HG02571 (cell line): ENCODE measurements around the gene AUNIP.

Source experiments
- ATAC-seq: cut with Tn5 transposase; IDR thresholded peaks from one replicate; pipeline ENCODE4 v1.9.1; 2021; ENCODE audit warnings: mild to moderate bottlenecking, moderate library complexity; ENCODE audit not compliant: unreplicated experiment

Gene AUNIP

GRCh38 chr1:25889470-25889869 lies 30.2 kb upstream of the AUNIP start:
- ATAC-seq: no peak

GRCh38 chr1:25888426-25888987 lies 29.2 kb upstream of the AUNIP start:
- no peak for ATAC-seq

- no peak for ATAC-seq
Measured at GRCh38 chr1:25885602-25886001, 26.3 kb upstream of the AUNIP start.

- no peak for ATAC-seq
Measured at GRCh38 chr1:25881266-25881665, 22.0 kb upstream of the AUNIP start.

GRCh38 chr1:25880518-25880917 lies 21.3 kb upstream of the AUNIP start:
- no peak for ATAC-seq

- ATAC-seq: no peak
Measured at GRCh38 chr1:25879675-25880074, 20.4 kb upstream of the AUNIP start.

DNA sequence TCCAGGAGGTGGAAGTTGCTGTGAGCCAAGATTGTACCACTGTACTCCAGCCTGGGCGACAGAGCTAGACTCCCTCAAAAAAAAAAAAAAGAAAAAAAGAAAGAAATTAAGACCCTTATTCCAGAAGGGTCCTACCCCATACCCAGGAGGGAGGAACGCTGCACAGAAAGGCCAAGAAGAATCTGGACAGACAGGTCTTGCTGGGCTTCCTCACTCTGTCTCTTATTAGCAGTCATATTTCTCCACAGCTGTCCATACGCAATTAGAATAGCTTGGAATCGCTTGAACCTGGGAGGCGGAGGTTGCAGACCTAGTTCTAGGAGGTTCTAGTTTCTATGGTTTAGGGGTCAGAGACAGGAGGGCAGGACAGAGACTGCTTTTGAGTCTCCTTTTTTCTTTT lies 19.4 kb upstream of the AUNIP start:
- ATAC-seq: no peak

DNA sequence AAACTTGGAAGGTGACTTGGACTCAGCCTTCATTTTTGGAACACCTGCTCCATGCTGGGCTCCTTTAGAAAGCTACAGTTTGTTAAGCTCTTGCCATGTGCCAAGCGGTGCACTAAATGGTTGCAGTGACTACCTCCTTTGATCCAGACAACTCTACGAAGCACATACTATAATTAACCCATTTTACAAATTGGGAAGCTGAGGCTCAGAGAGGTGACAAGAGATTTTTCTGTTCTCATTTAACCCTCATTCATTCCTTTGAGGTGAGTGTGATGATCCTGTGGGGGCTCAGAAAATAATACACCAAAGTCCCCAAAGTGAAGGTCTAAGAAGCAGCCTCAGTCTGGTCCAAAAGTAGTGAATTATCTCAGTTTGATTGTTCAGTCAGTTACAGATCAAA lies 17.9 kb upstream of the AUNIP start:
- ATAC-seq: no peak

GRCh38 chr1:25876693-25877077 lies 17.4 kb upstream of the AUNIP start:
- ATAC-seq: no peak

DNA sequence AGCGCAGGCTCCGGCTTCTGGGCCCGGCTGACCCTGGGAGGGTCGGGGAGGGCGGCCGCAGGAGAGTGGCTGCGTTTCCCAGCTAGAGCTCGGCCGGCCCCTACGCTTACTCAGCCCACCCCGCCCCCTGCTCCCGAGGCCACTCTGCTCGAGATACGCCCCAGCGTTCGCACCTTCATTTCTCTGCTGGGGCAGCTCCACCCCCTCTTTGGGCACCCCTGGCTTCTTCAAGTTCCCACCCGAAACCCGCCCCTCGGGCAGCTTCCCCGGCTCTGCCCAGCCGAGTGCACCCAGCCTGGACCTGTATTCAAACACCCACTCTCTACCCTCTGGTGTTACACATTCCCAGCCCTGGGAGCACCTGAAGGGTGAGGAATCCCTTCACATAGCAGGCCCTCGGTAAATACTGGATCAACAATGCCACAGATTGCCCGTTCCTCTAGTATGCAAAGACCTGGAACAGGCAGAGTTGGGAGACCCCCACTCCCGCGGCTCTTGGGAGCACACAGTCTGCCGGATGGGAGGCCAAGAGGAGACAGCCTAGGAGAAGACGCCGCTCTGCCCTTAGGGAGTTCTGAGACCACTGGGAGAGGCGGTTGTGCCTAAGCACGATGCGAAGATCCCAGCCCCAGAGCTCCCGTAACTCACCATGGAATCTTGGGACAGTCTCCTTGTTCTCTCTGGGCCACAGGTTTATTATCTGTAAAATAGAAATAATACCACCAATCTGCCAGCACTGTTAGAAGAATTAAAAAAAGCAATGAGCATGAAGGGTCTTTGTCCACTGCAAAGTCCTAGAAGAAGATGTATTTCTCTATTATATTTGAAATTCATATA lies 16.8 kb upstream of the AUNIP start:
- ATAC-seq: no peak

DNA sequence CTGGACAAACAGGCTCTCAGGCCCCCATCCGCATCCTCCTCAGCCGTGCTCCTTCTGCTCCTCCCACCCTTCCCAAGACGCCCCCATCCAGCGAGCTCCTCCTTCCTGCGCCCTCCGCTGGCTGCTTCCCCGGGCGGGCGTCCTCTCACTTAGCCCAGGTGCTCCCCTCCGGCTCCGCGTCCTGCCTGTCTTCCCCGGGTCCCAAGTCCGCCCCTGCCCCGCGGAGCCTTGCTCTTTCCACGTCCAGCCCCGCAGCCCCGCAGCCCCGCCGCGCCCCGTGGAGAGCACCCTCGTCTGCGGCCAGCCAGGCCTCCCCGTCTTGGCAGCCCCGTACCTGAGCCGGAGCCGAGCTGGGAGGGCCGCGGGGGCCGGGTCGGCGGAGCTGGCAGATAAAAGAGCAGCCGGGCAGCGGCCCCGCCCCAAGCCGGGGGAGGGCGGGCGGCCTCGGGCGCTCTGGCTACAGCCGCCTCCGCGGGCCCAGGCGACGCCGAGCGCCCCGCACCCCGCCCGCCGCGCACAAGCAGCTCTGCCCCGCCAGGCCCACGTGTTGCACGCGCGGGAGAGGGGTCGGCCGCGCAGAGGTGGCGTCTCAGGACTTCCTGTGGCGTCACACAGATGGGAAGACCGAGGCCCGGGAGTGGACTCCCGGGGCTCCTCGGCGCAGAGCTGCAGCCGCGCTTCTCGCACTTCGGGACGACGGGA lies 16.0 kb upstream of the AUNIP start, which contains the start of gene PAQR7:
Gene PAQR7, minus strand, starts transcription at position 555 of the 702 bp plus-strand sequence. CDS start 11,869 bp downstream, outside the sequence.
- no peak for ATAC-seq

DNA sequence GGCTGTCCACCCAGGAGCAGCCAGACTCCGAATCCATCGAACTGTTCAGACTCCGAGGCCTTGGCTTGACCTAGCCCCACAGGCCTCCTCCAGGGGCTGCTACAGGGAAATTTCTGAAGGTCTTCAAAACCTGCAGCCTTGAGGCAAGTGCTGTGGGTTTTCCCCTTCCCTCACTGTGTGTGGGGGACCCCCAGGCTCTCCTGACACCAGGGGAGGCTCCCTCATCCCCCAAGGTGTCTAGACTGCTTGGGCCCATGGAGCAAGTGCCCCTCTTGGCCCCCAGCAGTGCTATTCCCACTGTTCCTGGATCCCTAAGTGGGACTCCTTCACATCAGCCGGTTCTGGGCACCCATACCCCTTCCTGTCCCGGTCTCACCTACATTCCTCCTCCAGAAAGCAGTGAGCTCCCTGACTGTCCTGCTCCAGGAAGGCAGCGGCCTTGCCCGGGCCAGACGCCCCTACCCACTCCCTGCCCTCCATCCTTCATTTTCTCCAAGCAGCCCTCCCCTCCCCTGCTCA lies 15.4 kb upstream of the AUNIP start:
- ATAC-seq: no peak

GRCh38 chr1:25874209-25874608 lies 15.0 kb upstream of the AUNIP start:
- no peak for ATAC-seq

- no peak for ATAC-seq
Measured at GRCh38 chr1:25873120-25873519, 13.9 kb upstream of the AUNIP start.

GRCh38 chr1:25872713-25873112 lies 13.5 kb upstream of the AUNIP start:
- ATAC-seq: no peak

DNA sequence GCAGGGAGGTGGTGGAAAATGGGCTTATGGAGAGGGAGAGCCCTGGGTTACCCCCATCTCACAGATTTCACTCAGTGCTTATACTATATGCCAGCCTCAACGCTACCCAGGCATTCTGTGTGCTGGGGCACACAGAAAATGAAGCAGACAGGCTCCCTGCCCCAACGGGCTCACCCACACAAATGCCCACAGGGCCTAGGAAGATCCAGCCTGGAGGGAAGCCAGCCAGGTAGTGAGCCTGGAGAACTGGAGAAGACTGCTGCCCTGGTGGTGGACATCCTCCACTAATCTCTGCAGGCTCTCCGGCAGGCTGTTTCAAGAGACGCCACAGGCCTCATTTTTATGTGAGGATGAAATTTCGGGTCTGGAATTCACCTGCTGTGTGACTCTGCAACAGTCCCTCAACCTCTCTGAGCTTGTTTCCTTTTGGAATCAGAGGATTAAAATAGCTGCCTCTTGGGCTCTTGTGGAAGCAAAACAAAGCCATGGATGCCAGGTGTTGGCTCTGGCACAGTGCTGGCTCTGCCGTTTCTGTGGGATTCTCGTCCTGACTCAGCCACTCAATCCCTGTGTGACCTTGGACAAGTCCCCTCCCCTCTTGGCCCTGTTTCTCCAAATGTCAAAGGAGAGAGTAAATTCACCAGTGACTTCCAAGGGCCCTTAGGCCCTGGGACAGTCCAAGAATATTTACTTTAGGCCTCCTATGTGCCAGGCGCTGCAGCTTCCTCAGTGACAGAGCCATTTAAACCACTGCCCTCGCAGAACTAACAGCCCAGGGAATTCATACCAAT lies 12.6 kb upstream of the AUNIP start:
- no peak for ATAC-seq

DNA sequence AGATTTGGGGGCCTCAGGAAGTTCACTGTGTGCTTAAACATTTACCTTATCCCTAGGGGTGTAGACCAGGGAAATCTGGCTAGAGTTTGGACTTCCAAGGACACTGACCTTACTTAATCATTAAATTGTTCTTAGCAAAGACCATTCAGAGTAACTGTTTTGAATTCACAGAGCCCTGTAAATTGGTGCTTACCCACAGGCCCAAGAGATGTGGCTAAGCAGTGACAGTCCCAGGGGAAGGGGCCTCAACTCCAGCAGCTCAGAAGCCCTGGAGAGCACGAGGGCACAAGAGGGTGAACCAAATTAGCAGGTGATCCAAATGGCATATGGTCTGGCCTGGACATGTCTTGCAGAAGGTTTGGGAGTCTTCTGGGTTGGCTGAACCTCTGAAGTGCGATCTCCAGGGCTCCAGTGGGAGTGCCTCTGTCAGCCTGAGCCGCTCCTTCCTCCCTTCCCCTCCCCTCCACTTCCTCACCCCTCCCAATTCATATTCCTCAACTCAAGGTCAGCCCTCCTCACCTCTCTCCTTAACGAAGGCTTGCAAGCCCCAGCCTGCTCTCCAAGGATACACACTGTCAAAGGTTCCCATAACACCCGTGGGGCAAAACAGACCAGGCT lies 11.9 kb upstream of the AUNIP start:
- ATAC-seq: no peak

DNA sequence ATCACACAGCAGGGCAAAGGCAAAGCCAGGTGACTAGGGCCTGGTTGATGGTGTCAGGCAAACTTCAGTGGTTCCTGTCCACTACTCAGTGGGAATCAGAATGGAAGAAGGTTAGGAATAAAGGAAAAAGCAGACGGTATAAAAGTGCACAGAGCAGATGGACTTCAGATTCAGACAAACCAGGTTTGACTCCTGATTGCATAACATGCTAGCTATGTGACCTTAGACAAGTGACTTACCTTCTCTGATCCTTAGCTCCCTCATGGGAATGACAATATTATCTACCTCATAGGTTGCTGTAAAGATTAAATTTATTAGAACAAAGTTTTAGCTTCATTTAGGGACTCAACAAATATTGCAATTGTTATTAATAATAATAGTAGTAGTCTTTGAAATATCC lies 11.4 kb upstream of the AUNIP start:
- ATAC-seq: no peak

DNA sequence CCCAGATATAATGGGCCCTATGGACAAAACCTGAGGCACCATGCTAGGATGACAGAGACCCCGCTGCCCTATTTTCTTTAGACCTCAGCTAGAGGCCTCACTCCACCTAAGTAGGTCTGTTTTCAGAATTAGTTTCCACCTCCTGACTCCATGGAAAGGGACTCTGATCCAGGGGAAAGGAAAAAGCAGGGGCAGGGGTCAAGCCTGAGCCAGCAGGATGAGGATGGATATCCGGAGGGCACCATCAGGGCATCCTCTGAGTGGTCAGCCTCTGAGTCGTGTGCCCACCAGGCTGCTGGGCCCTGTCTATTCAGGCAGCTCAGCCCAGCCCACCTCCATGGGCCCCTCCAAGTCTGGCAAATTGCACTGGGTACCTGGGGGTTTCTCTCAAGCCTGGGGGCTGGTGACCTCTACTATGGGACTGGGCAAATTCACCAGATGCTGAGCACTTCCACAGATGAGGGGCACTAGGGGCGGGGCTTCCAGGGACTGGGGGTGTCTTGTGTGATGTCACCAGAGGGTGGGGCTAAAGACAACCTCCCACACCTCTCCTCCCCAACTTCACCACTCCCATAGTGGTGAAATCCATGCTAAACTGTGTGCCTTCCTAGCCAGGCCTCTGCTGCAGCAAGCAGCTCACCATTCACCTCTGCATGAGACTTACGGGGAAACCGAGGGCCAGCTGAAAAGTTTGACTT lies 10.8 kb upstream of the AUNIP start:
- no peak for ATAC-seq
